Jurkat, Clone E6-1 (cell line): ENCODE data around the gene OGFRL1.

Experiments used
- DNase-seq: peaks from one replicate; pipeline ENCODE4 v3.0.0-alpha.2; 2011; ENCODE audit warnings: low read depth, low spot score
- H3K4me3 ChIP-seq: 2 replicates; pipeline ENCODE4 v1.5.1; 2011; ENCODE audit warnings: mild to moderate bottlenecking, low read length, control low read depth, moderate library complexity

OGFRL1 gene

DNA sequence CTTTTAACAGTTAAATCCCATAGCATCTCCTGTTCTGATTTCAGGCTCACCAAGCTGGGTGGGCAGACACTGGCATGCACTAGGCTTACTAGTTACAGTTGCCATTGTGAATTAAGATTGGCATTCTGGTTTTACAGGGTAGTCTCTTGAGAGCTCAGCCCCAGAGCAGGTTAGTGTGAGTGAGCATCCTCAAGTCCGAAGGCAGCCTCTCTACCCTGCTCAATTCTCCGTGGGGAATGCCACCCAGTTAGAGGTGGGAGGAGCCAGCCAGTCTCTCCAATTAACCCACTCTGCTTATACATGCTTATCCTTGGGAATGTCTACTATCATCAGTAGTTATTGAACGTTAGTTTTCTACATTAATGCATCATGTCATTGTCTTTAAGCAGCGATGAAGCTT, 8.9 kb upstream of the OGFRL1 start:
- no peak for DNase-seq
- H3K4me3 ChIP-seq = no peak overlapping the region

DNA sequence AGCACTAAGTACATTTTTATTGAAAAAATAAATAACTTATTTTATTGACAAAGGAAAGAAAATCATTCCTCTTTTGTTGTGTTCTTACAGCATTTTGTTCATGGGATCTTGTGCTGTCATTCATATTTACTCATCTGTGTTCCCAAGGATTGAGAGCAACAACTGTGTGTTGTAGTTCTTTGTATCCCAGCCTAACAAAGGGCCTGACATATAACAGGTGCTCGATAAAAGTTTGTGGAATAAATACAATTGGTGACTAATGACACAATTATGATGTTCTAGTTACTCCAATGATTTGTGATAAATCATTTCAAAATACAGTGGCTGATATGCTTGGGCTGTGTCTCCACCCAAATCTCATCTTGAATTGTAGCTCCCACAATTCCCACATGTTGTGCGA, 7.9 kb upstream of the OGFRL1 start:
- no peak overlapping the region for H3K4me3 ChIP-seq
- no peak for DNase-seq

- DNase-seq = no peak
Measured at GRCh38 chr6:71284785-71285184, 3.8 kb upstream of the OGFRL1 start.

GRCh38 chr6:71287038-71287437, 1.6 kb upstream of the OGFRL1 start:
- no peak overlapping the region for H3K4me3 ChIP-seq
- no peak for DNase-seq

More at GRCh38 chr6:71284785-71285184, 3.8 kb upstream of the OGFRL1 start:
- no peak overlapping the region for H3K4me3 ChIP-seq

GRCh38 chr6:71287926-71288227, 734 bp upstream of the OGFRL1 start:
- H3K4me3 ChIP-seq = no peak overlapping the region
- no peak for DNase-seq

DNA sequence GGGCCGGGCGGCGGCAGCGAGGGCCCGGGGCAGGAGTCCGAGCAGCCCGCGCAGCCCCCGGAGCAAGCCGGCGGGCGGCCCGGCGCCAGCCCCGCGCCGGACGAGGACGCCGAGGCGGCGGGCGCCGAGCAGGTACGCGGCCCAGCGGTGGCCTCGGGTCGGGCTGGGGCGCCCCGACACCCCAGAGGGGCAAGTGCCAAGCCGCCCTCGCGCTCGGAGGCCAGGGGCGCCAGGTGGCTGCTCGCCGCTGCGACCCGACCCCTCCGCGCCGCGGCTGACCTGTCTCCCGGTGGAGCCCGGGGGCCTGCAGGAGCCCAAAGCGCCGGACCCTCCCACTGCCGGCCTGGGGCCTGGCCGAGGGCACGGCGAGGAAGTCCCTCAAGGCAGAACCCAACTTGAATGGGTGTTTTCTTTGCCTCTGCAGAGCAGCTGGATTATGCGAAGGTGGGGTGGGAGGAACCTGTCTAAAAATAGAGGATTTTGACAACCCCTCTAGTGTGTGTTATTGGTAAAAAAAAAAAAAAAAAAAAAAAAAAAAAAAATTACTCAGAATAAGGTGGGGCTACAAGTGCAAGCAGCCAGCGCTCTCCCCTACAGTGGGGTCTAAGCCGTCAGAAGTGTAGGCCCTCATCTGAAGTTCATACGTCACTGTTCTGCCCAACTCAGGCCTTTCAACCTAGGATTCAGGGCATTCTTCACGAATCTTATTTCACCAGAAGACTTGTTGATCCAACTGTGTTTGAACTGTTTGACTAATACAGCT, 609 bp downstream of the OGFRL1 start:
- no peak for DNase-seq
- H3K4me3 ChIP-seq = no peak overlapping the region

DNA sequence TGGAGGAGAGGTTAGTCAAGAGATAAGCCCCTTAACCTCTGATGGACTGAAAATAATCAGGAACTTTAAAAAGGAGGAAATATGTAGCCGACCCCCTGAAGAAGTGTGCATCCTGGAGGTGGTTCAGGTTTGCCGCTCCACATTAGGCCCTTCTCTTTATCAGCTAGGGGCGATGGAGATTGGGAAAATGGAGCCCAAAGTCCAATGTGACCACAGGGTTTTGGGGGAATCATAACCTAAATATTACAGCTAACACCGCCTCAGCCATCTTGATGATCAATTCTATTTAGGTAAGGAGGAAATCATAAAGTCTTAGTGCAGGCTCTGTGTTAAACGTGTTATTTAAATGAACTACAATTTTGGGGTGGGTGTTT, 1.2 kb downstream of the OGFRL1 start:
- no peak for DNase-seq
- no peak overlapping the region for H3K4me3 ChIP-seq

DNA sequence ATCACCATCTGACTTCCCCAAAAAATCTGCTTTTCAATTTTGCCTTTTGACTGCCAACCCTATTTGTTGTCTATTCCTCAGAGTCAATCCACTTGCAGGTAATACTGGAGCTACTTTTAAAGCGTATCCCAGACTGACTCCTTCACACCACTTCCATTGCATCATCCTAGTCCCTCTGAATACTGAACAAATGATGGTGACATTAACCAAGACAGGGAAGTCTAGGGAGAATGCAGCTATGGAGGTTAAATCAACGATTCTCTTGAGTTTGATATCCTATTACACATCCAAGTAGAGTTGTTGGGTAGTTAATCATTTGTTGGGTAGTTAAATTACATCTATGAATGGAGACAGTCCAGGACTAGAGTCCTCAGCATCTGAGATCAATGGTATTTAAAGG, 2.0 kb downstream of the OGFRL1 start:
- no peak overlapping the region for H3K4me3 ChIP-seq
- DNase-seq = no peak

DNA sequence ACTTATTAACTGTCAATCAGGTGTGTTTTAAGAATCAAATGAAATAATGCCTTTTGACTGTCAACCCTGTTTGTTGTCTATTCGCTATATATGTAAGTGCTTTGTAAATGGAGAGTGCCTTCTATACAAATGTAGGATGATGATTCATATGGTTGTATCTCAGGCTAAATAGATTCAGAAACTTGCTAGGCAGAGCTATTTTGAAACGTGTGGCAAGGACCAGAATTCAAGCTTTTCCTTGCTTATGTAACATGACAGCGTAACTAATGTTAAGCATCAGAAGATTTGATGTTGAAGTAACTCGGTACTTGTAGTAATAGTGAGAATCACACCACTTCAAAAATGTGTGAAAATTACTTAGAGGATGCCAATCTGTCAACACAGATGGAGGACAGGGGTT, 3.4 kb downstream of the OGFRL1 start:
- DNase-seq = no peak

GRCh38 chr6:71294121-71294523, 5.5 kb downstream of the OGFRL1 start:
- H3K4me3 ChIP-seq = no peak overlapping the region
- DNase-seq = no peak

More for the DNA sequence above, 3.4 kb downstream of the OGFRL1 start:
- H3K4me3 ChIP-seq = no peak overlapping the region

GRCh38 chr6:71298459-71298858, 9.8 kb downstream of the OGFRL1 start:
- no peak for DNase-seq
- H3K4me3 ChIP-seq = no peak overlapping the region

DNA sequence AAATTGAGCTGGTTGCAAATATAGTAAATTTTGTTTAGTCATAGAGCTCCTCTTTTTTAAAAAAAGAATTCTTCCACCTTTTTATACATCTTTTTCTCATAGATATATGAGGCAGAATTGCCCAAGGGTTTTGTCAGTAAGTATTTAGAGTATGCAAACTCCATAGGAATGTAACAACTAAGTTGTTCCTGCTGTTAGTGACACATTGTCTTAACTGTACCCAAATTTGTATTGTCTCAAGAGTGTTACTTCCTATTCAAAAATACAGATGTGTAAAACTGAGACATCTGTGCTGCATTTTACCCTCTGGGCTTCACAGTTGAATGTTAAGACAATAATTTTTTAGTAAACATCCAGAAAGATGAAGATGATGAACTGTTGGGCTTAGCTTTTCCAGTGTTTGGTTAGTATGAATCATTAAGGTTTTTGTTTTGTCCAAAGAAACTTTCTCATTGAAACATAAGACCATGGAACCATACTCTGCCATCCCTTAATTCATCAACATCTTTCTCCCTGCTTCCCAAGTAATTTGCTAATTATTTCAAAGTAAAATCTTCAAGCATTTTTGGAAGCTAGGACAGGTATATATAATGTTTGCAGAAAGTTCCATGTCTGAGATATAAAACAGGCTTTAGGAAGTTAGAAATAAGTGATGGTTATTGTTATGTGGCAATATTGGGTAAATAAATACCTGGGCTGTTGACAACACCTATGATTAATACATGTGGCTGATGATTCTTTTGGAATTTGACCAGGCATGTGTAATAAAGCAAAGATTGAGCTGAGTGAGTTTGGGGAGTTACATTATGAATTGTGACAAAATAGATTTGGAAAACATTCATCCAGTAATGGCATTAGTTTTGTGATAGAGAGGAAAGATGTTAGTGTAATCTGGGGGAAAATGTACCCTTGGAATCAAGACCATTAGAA, 11.2 kb downstream of the OGFRL1 start:
- no peak overlapping the region for H3K4me3 ChIP-seq
- DNase-seq = no peak

- DNase-seq = no peak
- H3K4me3 ChIP-seq = no peak overlapping the region
Measured at GRCh38 chr6:71300561-71301168, 12.1 kb downstream of the OGFRL1 start.

DNA sequence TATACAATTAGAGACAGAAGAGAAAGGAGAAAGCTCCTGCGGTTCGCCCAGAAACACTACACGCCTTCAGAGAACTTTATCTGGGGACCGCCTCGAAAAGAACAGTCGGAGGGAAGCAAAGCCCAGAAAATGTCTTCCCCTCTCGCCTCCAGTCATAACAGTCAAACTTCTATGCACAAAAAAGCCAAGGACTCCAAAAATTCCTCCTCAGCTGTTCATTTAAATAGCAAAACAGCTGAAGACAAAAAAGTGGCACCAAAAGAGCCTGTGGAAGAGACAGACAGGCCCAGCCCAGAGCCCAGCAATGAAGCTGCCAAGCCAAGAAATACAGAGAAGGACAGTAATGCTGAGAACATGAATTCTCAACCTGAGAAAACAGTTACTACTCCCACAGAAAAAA, 12.9 kb downstream of the OGFRL1 start:
- no peak for DNase-seq

GRCh38 chr6:71309656-71310055, 21.0 kb downstream of the OGFRL1 start:
- no peak overlapping the region for H3K4me3 ChIP-seq
- no peak for DNase-seq

More for the DNA sequence above, 12.9 kb downstream of the OGFRL1 start:
- no peak overlapping the region for H3K4me3 ChIP-seq

DNA sequence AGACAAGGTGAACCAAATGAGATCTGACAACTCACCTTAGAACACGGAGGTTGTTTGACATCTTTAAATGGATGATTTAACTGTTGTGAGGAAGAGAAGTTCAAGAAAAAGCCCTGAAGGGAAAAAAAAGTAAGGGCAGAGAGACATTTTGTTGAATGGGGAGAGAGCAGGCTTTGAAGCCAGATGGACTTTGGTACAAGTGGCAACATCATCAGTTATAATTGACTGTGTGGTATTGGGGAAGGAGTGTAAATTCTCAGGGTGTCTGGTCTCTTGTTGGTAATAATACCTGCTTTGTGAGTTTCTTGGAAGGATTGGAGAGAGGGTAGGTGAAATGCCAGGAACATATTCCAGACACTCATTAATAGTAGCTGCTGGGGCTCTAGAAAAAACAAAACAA, 21.6 kb downstream of the OGFRL1 start:
- H3K4me3 ChIP-seq = no peak overlapping the region
- no peak for DNase-seq

DNA sequence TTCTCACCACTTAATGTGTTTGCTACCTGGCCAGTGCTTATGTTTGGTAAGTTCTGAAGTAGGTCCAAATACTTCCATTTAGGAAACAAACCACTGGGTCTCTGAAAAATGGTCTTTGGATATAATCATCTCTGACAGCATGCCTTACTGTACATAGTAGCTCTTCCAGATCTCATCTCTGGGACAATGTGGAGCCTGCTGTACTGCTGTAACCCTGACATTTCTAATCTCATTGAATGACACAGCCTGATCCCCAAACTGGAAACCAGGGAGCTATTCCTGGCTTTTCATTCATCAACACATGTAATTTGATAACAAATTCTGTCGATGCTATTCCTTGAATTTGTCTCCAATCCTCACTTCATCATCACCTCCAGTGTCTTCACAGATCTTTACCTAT, 23.5 kb downstream of the OGFRL1 start:
- no peak overlapping the region for H3K4me3 ChIP-seq
- no peak for DNase-seq

- no peak overlapping the region for H3K4me3 ChIP-seq
- DNase-seq = no peak
Measured at GRCh38 chr6:71317441-71317840, 28.8 kb downstream of the OGFRL1 start.

- H3K4me3 ChIP-seq = no peak overlapping the region
- no peak for DNase-seq
Measured at GRCh38 chr6:71320041-71320440, 31.4 kb downstream of the OGFRL1 start.

DNA sequence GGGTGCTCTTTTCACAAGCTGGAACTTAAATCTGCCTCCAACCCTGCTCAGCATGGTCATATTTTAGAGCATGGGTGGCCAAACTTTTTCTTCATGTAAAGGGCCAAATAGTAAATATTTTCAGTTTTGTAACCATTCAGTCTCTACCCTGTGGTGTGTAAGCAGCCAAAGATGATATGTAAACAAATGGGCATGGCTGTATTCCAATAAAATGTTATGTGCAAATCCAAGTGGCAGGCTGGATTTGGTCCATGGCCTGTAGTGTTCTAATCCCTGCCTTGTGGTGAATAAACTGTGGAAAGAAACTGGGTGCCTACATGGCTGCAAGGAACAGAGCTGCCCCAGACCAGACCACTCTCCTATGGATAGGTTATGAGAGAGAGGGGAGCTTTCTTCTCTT, 32.7 kb downstream of the OGFRL1 start:
- H3K4me3 ChIP-seq = no peak overlapping the region
- DNase-seq = no peak
